GM12878 (cell line): ENCODE measurements around the gene GET3.

ENCODE experiments used
- CHD4 ChIP-seq: fragments of 200-600 bp; sonication (generic); IDR thresholded peaks from 2 replicates; pipeline ENCODE4 v1.6.1; 2016; ENCODE audit warnings: mild to moderate bottlenecking
- CREM ChIP-seq: IDR thresholded peaks from 2 replicates; pipeline ENCODE4 v1.6.1; 2014; ENCODE audit warnings: antibody characterized with exemption, low read depth
- JUND ChIP-seq: IDR thresholded peaks from 2 replicates; pipeline ENCODE4 v1.6.1; 2012; ENCODE audit warnings: low read depth, mild to moderate bottlenecking, low read length, improper control_type of control experiment, moderate library complexity
- POLR2AphosphoS5 ChIP-seq: IDR thresholded peaks from 2 replicates; pipeline ENCODE4 v1.6.1; 2011; ENCODE audit warnings: mild to moderate bottlenecking, low read length, inconsistent platforms
- SIN3A ChIP-seq: IDR thresholded peaks from 2 replicates; pipeline ENCODE4 v1.6.1; 2012; ENCODE audit warnings: low read depth, low read length, improper control_type of control experiment
- SRF ChIP-seq, 2 experiments: IDR thresholded peaks; 2 replicates each; pipeline ENCODE4 v1.6.1; 2011; ENCODE audit warnings: low read depth in 2 of 2, low read length in 2 of 2, mild to moderate bottlenecking in 1 of 2, moderate library complexity in 1 of 2
- TCF3 ChIP-seq: IDR thresholded peaks from 2 replicates; pipeline ENCODE4 v1.6.1; 2012; ENCODE audit warnings: low read depth, mild to moderate bottlenecking, low read length, borderline replicate concordance; ENCODE audit not compliant: insufficient read depth
- YY1 ChIP-seq: IDR thresholded peaks from 2 replicates; pipeline ENCODE4 v1.6.1; 2011; ENCODE audit warnings: low read depth, mild to moderate bottlenecking, low read length
- TF ChIP-seq, protein P1 (sequence below), 3 experiments: IDR thresholded peaks in 2 of 3; conservative IDR thresholded peaks in 1 of 3; 2 replicates each; pipeline ENCODE4 v1.5.1; 2011; ENCODE audit warnings: low read depth in 3 of 3, low read length in 3 of 3, mild to moderate bottlenecking in 3 of 3, control low read depth in 2 of 3, moderate library complexity in 2 of 3, inconsistent platforms in 1 of 3, mixed read lengths in 1 of 3; ENCODE audit not compliant: control insufficient read depth in 2 of 3, insufficient read depth in 1 of 3; ENCODE audit errors: extremely low read depth in 1 of 3
- TF ChIP-seq, protein P2 (sequence below): IDR thresholded peaks from 2 replicates; pipeline ENCODE4 v1.6.1; 2012; ENCODE audit warnings: low read depth, low read length, improper control_type of control experiment
- TF ChIP-seq, protein P3 (sequence below): IDR thresholded peaks from 2 replicates; pipeline ENCODE4 v1.6.1; 2012; ENCODE audit warnings: low read depth, low read length, improper control_type of control experiment

DNA sequence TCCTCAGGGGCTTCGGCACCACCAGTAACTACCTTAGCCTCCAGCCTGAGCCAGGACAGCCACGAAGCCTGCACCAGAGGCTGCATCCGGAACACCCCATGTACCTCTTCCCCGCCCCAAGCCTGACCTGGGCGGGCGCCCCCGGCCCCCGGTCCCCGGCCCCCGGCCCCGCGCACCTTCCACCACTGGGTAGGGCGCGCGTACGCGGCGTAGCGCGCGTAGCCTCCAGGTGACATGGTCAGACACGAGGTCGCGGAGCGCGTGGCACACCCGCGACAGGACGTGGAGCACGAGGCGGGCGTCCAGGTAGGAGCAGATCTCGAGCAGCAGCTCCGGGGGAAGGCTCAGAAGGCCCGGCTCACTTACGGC, 41.3 kb upstream of the GET3 start:
- TF ChIP-seq, protein P1, sequence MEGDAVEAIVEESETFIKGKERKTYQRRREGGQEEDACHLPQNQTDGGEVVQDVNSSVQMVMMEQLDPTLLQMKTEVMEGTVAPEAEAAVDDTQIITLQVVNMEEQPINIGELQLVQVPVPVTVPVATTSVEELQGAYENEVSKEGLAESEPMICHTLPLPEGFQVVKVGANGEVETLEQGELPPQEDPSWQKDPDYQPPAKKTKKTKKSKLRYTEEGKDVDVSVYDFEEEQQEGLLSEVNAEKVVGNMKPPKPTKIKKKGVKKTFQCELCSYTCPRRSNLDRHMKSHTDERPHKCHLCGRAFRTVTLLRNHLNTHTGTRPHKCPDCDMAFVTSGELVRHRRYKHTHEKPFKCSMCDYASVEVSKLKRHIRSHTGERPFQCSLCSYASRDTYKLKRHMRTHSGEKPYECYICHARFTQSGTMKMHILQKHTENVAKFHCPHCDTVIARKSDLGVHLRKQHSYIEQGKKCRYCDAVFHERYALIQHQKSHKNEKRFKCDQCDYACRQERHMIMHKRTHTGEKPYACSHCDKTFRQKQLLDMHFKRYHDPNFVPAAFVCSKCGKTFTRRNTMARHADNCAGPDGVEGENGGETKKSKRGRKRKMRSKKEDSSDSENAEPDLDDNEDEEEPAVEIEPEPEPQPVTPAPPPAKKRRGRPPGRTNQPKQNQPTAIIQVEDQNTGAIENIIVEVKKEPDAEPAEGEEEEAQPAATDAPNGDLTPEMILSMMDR (IDR thresholded peaks at IDR 0.05 in 2 of 3, conservative IDR thresholded peaks at IDR 0.05 in 1 of 3; ENCODE audit: control insufficient read depth in 2 of 3, extremely low read depth in 1 of 3, insufficient read depth in 1 of 3, low read depth in 3 of 3, low read length in 3 of 3), result no peak
- TF ChIP-seq SRF (IDR thresholded peaks at IDR 0.05; ENCODE audit: low read depth in 2 of 2, low read length in 2 of 2) (no peak), POLR2AphosphoS5 (no peak), CHD4 (no peak), CREM (no peak), TCF3 (no peak), SIN3A (no peak), JUND (no peak), YY1 (no peak)
- TF ChIP-seq, protein P2, sequence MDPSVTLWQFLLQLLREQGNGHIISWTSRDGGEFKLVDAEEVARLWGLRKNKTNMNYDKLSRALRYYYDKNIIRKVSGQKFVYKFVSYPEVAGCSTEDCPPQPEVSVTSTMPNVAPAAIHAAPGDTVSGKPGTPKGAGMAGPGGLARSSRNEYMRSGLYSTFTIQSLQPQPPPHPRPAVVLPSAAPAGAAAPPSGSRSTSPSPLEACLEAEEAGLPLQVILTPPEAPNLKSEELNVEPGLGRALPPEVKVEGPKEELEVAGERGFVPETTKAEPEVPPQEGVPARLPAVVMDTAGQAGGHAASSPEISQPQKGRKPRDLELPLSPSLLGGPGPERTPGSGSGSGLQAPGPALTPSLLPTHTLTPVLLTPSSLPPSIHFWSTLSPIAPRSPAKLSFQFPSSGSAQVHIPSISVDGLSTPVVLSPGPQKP, result no peak
- TF ChIP-seq, protein P3, sequence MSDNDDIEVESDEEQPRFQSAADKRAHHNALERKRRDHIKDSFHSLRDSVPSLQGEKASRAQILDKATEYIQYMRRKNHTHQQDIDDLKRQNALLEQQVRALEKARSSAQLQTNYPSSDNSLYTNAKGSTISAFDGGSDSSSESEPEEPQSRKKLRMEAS, result no peak
